Heart left ventricle (tissue), 16 donors: ENCODE results near the gene PKLR. TPM values are rescaled to one million over a fixed set of nuclear protein-coding genes. Genes with fewer than 3 reads are reported as not detected.

Experiments used
- ATAC-seq, 4 donors: fragments of 200-7000 bp; cut with Tn5 transposase; one replicate each; pipeline ENCODE4 v1.9.1; 2020 to 2022; ENCODE audit warnings: moderate library complexity in 4 of 4, mild to moderate bottlenecking in 3 of 4, moderate number of reproducible peaks in 1 of 4
- DNase-seq, 5 donors: peaks; one replicate each; pipeline ENCODE4 v3.0.0-alpha.2; 2020
- H3K27ac ChIP-seq, 12 donors: fragments of 200-600 bp; sonication (generic) in 4 of 12; one replicate each; pipeline versions ENCODE4 v1.5.0 to v1.8.0; 2016 to 2022; ENCODE audit warnings: mild to moderate bottlenecking in 2 of 12
- H3K27me3 ChIP-seq, 9 donors: fragments of 200-600 bp; sonication (generic) in 2 of 9; one replicate each; pipeline versions ENCODE4 v1.5.1 to v1.8.0; 2016 to 2022; ENCODE audit warnings: mild to moderate bottlenecking in 3 of 9
- H3K36me3 ChIP-seq, 9 donors: fragments of 200-600 bp; sonication (generic) in 2 of 9; one replicate each; pipeline versions ENCODE4 v1.5.0 to v1.8.0; 2018 to 2022; ENCODE audit warnings: mild to moderate bottlenecking in 2 of 9
- H3K4me1 ChIP-seq, 12 donors: fragments of 200-600 bp; sonication (generic) in 4 of 12; one replicate each; pipeline versions ENCODE4 v1.5.0 to v1.8.0; 2016 to 2022; ENCODE audit warnings: mild to moderate bottlenecking in 3 of 12
- H3K4me3 ChIP-seq, 12 donors: fragments of 200-600 bp; sonication (generic) in 4 of 12; one replicate each; pipeline versions ENCODE4 v1.5.0 to v1.8.0; 2017 to 2022; ENCODE audit warnings: mild to moderate bottlenecking in 9 of 12, moderate library complexity in 4 of 12
- H3K9me3 ChIP-seq, 12 donors: fragments of 200-600 bp; sonication (generic) in 4 of 12; one replicate each; pipeline versions ENCODE4 v1.5.0 to v1.8.0; 2016 to 2022; ENCODE audit warnings: mild to moderate bottlenecking in 1 of 12
- POLR2A ChIP-seq, 2 donors: fragments of 450-650 bp; IDR thresholded peaks; one replicate each; pipeline ENCODE4 v1.6.1; 2017; ENCODE audit warnings: antibody characterized with exemption in 2 of 2, mild to moderate bottlenecking in 2 of 2, moderate library complexity in 2 of 2
- WGBS, 4 donors: extraction: QIAGEN DNeasy Blood & Tissue Kit in 2 of 4; methylation state at CpG; one replicate each; pipeline versions ENCODE4 v1.1.5 to v1.1.7; 2013 to 2018; 5-methylcytosine and 5-hydroxymethylcytosine counted together
- intact Hi-C, 10 donors: fragments of 100-400 bp; cut with DNase I; formaldehyde crosslinking; loops; one replicate each; pipeline versions ENCODE4 v1.11.1 to v1.14.2; 2022
- polyA plus RNA-seq, 2 donors: library from polyadenylated mRNA; stranded (reverse); fragments of 200-250 nt; gene quantifications; one replicate each; pipeline ENCODE4 v1.2.3, GENCODE V29; 2013
- total RNA-seq, 9 donors: library from RNA; depleted of rRNA in 2 of 9; stranded (reverse); fragments of >200 nt in 2 of 9; fragmentation: NEBNext Ultra II Directional in 3 of 9; extraction: Animal tissue kit (Norgen Biotek cat#: 25700) in 3 of 9; gene quantifications; one replicate each; pipeline versions ENCODE4 v1.1.0 to v1.2.4, GENCODE V29; 2016 to 2023
- TF ChIP-seq, protein P1 (sequence below), 12 donors: fragments of 200-600 bp; sonication (generic) in 4 of 12; IDR thresholded peaks; one replicate each; pipeline versions ENCODE4 v1.5.0 to v1.8.0; 2018 to 2022; ENCODE audit warnings: antibody characterized with exemption in 12 of 12, mild to moderate bottlenecking in 5 of 12
- donor health status: ischemic (EF 13 %, LVEDD 7.1; RV severe dilation, severe dysfunction).
- donor health status: healthy with polysubstance abuse.
- donor health status: DM: no; HTN: yes; CAD: no.
- donor health status: DM: no; HTN: no; CAD: no.
- donor health status: ischemic (EF 25% LVEDD 6.9; RV normal size, moderate dysfunction).
- donor health status: ischemic (EF 25% LVEDD 5.7; RV mildly dilated, moderate dysfunction).
- donor health status: healthy.
- donor health status: DM: yes; HTN: yes; CAD: no.
- donor health status: ischemic (EF 35%, LVEDD 5.7; RV mildly dilated, moderate dysfunction).
- donor health status: nonischemic (EF 11% LVEDD 7.7; RV severe dilation, severe dysfunction).
- donor health status: DM: yes; HTN: yes; CAD: no.
- donor health status: PGD.
- donor health status: ischemic (EF 29% LVEDD 5.4; RV normal size, mild dysfunction).
- donor health status: nonischemic (EF 23%, LVEDD 6.1; RV moderate dilation, normal function).

Gene PKLR
- total and polyA plus RNA-seq, 11 donors: 0.09 TPM; not detected in 10

DNA sequence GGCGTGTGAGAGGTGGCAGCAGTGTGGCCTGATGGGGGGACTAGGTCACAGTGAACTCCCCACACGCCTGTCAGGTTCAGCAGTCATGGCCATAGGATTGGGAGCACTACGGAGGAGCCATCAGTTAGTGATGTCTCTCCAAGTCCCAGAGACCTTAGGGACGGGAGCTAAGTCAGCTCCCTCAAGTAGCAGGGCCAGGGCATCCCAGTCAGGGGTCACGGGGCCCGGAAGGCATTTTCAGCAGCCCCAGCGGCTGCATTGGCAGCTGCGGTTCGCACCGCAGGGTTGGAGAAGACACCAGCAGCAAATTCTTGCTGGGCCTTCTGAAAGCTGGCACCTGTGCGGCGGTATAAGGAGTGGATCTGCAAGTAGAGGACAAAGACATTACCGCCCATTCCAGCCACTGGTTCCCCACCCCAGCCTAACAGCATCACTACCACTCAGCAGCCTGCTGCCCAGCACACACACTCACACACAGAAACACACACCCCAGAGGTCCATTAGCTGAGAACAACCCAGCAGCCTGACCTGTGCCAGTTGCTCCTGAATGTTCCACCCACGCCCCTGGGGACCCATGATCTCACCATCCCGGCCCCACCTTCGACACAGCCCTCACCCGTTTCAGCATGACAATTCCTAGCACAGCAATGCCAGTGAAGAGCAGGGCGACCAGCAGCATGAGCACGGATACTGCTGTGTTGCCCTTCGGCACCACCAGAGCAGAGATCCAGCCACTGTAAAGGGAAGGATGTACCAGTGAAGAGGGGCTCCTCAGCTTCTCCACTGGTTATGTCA, 45.0 kb downstream of the PKLR start:
- ATAC-seq: peak in 1 of 4 donors; percentile 4
- peak overlapping the region in 11 of 12 donors; percentile 67 to 97 (median 90) for H3K4me3 ChIP-seq
- no peaks in the 10 kb centered on the region for H3K27me3 ChIP-seq
- peaks cover 5 to 41% (median 30%) of the 10 kb centered on the region in 12 donors for H3K4me1 ChIP-seq
- peak overlapping the region; percentile 89 to 99 (median 96) for H3K27ac ChIP-seq
- TF ChIP-seq, protein P1, sequence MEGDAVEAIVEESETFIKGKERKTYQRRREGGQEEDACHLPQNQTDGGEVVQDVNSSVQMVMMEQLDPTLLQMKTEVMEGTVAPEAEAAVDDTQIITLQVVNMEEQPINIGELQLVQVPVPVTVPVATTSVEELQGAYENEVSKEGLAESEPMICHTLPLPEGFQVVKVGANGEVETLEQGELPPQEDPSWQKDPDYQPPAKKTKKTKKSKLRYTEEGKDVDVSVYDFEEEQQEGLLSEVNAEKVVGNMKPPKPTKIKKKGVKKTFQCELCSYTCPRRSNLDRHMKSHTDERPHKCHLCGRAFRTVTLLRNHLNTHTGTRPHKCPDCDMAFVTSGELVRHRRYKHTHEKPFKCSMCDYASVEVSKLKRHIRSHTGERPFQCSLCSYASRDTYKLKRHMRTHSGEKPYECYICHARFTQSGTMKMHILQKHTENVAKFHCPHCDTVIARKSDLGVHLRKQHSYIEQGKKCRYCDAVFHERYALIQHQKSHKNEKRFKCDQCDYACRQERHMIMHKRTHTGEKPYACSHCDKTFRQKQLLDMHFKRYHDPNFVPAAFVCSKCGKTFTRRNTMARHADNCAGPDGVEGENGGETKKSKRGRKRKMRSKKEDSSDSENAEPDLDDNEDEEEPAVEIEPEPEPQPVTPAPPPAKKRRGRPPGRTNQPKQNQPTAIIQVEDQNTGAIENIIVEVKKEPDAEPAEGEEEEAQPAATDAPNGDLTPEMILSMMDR (IDR thresholded peaks at IDR 0.05): no peak
- no peak for TF ChIP-seq POLR2A (IDR thresholded peaks at IDR 0.05)
- peak in 1 of 5 donors; percentile 18 for DNase-seq
- H3K9me3 ChIP-seq: no peaks in the 10 kb centered on the region
- 74 to 84% (median 78%) methylated on average over 17 to 20 of the region's 20 CpGs for WGBS, 4 donors
- intact Hi-C loops: loop anchor here in 3 of 10 donors (10.0 kb wide), 2 partner anchors 249 to 329 kb away; no protein-coding TSS in a partner anchor
- peaks cover 0 to 40% (median 30%) of the 10 kb centered on the region in 9 donors for H3K36me3 ChIP-seq

DNA sequence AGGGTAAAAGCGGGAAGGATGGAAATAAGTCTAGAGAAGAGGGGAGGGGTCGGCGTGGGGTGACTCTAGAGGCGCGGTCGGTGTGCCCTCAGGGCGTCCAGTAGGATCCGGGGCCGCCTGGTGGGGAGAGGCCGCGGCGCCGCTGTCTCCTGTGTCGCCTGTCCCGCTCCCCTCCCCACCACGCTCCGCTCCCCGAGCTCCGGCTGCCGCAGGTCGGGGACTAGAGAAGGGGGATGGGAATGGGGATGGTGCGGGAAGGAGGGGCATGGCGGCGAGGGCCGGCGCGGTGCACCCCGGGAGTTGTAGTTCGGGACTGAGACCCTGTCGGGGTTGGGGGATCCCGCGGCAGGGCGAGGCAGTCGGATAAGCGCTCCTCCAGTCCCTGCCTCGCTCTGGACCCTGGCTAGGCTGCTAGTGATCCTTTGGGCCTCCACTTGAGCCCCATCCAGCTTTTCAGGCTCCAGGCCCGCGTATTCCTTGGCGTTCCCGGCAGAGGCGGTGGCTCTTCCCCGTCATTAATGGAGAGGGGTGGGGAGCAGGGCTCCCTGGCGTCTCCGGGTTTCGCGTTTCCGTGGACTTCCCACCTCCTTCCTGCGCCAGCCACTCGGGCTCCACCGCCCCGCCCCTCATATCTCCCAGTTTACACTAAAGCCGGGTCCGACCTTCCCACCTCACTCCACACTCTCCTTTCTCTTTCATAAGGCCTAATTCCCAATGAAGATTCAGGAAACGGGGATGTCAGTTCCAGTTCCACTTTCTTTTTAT, 45.8 kb downstream of the PKLR start, which contains the start of gene ENTREP3:
Gene ENTREP3, minus strand, starts transcription at position 241 of the 765 bp plus-strand sequence. CDS start 606 bp downstream, outside the sequence.
- TF ChIP-seq POLR2A (IDR thresholded peaks at IDR 0.05): peak in 1 of 2 donors; percentile 60
- TF ChIP-seq, protein P1 (IDR thresholded peaks at IDR 0.05): peak in 2 of 12 donors; percentile 12 to 16
- intact Hi-C loops: loop anchor here in 3 of 10 donors (2.0 to 10.0 kb wide), 3 partner anchors 53 to 329 kb away; partner anchors contain the start of gene FDPS (in 1 of the 3)

DNA sequence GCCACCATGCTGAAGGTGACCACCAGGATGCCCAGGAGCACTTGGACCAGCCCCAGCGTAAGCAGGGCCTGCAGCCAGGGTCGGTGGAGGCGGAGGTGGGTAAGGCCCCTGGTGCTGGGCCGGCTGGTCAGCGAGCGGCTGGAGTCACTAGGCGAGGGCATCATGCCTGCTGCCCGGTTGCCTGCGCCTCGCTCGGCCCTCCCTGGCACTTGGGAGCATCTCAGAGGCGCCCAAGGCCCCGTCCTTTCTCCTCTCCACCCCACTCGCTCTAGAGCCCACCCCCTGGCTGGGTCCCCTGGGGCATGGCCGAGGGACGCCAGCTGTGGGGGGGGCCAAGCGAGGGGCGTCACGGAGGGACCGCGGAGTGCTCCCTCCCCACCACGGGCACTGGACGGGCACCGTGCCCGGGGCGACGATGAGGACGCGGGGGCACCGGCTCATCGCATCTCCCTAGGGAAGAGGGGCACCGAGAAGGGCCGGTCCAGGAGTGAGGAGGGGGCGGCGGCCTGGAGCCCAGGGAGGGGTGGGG, 46.5 kb downstream of the PKLR start:
- Histone ChIP-seq H3K4me1 (peaks cover 7 to 43% (median 33%) of the 10 kb centered on the region in 12 donors), H3K4me3 (peak overlapping the region; percentile 67 to 97 (median 87)), H3K27me3 (no peaks in the 10 kb centered on the region), H3K36me3 (peaks cover 0 to 33% (median 24%) of the 10 kb centered on the region in 9 donors), H3K9me3 (no peaks in the 10 kb centered on the region), H3K27ac (peak overlapping the region; percentile 89 to 99 (median 96))
- no peak for TF ChIP-seq POLR2A (IDR thresholded peaks at IDR 0.05)
- TF ChIP-seq, protein P1 (IDR thresholded peaks at IDR 0.05): no peak
- WGBS, 4 donors: 2 to 7% (median 2%) methylated on average over 11 to 35 of the region's 35 CpGs
- ATAC-seq (peak in 3 of 4 donors; percentile 2 to 14 (median 5)), DNase-seq (peak in 3 of 5 donors; percentile 33 to 71 (median 55))
- intact Hi-C loops: loop anchor here in 7 of 10 donors (2.0 to 10.0 kb wide), 6 partner anchors 53 to 338 kb away; partner anchors contain the start of genes RUSC1 (in 3 of the 7) and FDPS (in 2 of the 7)

More for the DNA sequence above, 45.8 kb downstream of the PKLR start, which contains the start of gene ENTREP3:
- WGBS, 4 donors: 1 to 3% (median 2%) methylated on average over 45 to 54 of the region's 54 CpGs
- H3K4me1 ChIP-seq: peaks cover 5 to 40% (median 32%) of the 10 kb centered on the region in 12 donors
- DNase-seq (peak; percentile 91 to 94 (median 92)), ATAC-seq (peak; percentile 79 to 94 (median 92))
- peaks cover 0 to 39% (median 30%) of the 10 kb centered on the region in 9 donors for H3K36me3 ChIP-seq
- H3K27ac ChIP-seq: peak within 1 kb of the TSS; percentile 89 to 99 (median 96)
- H3K27me3 ChIP-seq: no peaks in the 10 kb centered on the region
- H3K9me3 ChIP-seq: no peaks in the 10 kb centered on the region
- peak within 1 kb of the TSS; percentile 67 to 97 (median 87) for H3K4me3 ChIP-seq
